Measurements from ENCODE around the gene PNMT.
"Not testable (repeated sequence)": the region's sequence is repeated elsewhere in the genome, so short reads cannot be mapped to it uniquely, and the experiment has no call there.

PNMT gene

DNA sequence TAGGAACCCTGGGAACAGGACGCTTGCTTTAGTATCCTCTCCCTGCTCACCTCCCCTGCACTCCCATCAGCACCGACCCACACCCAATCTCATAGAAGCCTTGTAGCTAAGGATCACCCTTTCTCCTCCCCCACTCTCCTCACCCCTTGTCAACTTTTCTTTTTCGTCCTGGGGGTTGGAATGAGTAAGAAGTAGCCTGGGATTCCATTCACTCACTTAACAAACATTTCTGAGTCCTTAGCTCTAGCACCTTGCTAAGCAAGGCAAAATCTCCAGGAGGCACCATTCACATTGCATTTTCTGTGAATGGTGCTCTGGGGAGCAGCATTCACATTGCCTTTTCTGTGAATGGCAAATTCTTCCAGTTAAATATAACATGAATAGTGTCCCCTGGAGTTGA is 20.7 kb downstream of the PNMT start:
- no peak for DNase-seq

DNA sequence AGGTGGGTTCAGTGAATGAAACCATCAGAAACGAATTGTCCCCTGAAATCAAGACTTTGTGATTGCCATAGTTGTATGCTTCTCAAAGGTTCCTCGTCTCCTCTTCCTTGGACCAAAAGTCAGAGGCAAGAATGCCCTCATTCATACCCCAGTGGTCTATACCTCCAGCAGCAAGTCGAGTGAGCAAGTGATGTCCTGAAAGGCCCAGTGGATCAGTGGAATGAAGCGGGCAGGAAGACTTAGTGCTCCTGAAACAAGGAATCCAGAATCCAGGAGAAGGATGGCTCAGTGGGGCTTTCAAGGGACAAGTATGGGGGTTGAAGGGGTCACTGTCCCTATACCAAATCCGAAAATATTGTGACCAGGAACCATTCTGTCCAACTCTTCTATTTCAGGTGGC is 26.3 kb downstream of the PNMT start:
- no peak for DNase-seq

DNA sequence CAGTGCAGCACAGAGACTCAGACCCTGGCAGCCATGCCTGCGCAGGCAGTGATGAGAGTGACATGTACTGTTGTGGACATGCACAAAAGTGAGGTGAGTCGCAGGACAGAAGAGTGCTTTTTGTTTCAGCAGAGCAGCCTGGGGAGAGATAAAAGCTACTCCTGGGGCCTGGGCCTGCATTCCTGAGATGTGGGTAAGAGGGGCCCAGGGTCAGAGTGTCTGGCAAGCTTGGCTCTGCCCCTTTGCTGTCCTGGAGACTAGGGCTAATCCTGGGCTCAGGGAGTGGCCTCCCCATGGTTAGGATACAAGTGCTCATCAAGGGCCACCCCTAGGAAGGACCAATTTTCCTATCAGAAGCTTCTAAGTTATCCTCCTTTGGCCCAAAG is 26.8 kb downstream of the PNMT start:
- DNase-seq: no peak

DNA sequence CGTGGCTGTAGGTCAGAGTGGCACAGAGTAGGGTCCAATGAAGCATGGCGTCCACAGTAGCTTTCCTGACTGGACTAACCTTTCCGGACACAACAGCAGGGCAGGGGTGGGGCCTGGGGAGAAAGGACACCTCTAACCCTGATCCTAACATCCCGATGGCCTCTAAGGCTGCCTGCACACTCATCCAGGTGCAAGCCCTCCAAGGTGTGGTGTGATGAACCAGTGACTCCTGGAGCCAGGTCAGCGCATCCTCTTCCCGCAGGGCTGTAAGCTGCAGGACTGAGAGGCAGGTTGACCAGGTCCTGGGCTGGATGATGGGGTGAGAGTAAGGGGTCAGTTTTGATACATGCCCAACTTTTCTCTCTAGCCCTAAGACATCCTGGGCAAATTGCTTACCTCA is 28.5 kb downstream of the PNMT start:
- no peak for DNase-seq

DNA sequence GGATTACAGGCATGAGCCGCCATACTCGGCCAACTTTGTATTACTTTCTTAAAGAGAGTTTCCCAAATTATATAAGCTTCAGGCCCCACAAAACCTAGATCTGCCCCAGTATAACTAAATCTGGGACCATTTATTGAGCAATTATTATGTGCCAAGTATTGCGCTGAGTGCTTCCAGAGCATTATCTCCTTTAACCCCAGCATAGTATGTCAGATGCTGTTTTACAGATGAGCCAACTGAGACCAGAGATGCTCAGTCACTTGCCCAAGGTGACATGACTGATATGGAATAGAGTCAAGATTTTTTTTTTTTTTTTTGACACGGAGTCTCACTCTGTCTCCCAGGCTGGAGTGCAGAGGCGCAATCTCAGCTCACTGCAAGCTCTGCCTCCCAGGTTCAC is 29.7 kb downstream of the PNMT start:
- DNase-seq: no peak

DNA sequence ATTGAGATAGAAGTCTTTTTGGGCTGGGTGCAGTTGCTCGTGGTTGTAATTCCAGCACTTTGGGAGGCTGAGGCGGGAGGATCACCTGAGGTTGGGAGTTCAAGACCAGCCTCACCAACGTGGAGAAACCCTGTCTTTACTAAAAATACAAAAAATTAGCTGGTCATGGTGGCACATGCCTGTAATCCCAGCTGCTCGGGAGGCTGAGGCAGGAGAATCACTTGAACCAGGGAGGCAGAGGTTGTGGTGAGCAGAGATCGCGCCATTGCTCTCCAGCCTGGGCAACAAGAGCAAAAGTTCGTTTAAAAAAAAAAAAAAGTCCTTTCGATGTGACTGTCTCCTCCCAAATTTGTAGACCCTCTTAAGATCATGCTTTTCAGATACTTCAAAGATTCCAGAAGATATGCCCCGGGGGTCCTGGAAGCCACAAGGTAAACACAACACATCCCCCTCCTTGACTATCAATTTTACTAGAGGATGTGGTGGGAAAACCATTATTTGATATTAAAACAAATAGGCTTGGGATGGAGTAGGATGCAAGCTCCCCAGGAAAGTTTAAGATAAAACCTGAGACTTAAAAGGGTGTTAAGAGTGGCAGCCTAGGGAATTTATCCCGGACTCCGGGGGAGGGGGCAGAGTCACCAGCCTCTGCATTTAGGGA is 31.0 kb downstream of the PNMT start:
- not testable (repeated sequence) for DNase-seq

DNA sequence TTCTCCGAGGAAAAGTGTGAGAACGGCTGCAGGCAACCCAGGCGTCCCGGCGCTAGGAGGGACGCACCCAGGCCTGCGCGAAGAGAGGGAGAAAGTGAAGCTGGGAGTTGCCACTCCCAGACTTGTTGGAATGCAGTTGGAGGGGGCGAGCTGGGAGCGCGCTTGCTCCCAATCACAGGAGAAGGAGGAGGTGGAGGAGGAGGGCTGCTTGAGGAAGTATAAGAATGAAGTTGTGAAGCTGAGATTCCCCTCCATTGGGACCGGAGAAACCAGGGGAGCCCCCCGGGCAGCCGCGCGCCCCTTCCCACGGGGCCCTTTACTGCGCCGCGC is 31.5 kb downstream of the PNMT start, which contains the start of gene ERBB2:
TSS of gene ERBB2 (plus strand) at position 247 of the 330 bp plus-strand sequence. CDS start 175 bp downstream, outside the sequence.
- peak; percentile 79 for DNase-seq

DNA sequence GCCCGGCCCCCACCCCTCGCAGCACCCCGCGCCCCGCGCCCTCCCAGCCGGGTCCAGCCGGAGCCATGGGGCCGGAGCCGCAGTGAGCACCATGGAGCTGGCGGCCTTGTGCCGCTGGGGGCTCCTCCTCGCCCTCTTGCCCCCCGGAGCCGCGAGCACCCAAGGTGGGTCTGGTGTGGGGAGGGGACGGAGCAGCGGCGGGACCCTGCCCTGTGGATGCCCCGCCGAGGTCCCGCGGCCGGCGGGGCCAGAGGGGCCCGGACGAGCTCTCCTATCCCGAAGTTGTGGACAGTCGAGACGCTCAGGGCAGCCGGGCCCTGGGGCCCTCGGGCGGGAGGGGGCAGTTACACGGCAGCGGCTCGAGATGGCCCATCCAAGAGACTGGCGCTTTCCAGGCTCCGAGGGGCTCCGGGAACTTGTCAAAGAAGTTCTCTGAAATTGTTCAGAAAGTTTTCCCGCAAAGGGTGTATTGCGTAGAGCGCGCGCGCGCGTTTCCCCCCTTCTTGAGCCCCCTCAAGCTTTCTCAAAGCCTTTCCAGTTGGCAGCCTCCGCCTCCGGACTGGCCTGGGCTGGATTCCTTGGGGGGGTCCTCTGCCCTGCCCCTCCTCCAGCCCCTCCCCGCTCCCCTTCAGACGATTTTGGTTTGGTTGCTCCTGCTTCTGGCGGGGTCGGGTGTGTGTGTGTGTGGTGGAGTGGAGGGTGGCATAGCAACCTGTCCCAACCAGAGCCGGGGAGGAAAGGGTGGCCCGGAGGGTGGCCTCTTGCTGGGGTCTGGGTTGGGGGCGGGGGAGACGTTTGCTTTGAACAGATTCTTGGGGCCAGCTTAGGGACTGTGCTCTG is 32.1 kb downstream of the PNMT start:
- DNase-seq: peak; percentile 8

DNA sequence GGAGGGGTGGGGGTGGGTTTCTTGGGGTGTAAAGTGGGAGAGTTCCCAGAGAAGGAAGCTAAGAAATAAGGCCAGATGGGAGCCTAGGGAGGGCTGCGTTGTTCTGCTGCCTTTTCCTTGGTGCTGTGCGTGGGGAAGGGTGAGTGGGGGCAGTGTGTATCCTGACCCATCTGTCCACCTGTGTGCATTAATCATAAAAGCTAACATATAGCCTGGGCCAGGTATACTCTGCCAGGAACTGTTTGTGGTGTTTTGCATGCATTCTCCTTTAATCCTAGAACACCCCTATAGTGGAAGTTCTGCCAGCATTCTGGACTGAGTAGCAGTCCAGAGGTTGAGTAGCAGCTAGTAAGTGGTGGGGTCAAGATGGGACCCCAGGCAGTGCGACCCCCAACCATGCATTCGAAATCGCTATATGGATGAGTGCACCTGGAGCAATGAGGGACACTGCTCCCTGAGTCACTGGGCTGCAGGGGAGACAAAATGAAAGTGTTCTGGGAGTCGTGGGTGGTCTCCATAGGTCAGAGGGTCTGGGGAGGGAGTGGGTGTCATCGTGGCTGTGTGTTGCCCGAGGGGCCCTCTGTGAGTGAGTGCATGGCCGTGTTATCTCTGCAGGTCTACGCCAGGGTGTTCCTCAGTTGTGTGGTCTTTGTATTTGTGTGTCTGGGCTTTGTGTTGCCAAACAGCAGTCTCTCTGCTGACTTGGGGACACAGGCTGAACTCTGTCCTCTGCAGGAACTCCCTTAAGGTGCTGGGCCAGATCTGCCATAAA is 32.9 kb downstream of the PNMT start:
- DNase-seq: no peak

DNA sequence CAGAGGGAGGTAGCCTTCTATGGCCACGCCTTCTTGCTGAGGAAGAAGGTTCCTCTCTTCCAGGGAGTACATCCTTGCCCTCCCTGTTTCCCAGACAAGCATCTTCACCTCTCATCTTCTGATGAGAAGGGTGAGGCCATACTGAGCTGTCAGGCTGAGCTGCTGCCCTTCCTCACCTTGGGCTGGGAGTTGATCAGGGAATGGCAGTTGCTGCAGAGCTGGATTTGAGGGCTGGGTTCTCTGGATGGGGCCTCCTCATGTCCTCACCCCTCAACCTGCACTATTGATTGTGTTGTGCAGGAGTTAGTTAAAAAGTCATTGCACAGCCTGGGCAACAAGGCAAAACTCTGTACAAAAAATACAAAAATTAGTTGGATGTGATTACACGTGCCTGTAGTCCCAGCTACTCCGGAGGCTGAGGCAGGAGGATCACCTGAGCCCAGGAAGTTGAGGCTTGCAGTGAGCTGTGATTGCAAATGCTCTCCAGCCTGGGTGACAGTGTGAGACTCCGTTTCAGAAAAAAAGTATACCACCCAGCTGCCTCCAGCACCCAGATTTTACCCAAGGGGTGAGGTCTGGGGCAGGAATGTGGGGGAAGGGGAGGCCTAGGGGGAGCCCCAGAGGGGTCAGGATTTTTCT is 33.6 kb downstream of the PNMT start:
- DNase-seq: no peak

DNA sequence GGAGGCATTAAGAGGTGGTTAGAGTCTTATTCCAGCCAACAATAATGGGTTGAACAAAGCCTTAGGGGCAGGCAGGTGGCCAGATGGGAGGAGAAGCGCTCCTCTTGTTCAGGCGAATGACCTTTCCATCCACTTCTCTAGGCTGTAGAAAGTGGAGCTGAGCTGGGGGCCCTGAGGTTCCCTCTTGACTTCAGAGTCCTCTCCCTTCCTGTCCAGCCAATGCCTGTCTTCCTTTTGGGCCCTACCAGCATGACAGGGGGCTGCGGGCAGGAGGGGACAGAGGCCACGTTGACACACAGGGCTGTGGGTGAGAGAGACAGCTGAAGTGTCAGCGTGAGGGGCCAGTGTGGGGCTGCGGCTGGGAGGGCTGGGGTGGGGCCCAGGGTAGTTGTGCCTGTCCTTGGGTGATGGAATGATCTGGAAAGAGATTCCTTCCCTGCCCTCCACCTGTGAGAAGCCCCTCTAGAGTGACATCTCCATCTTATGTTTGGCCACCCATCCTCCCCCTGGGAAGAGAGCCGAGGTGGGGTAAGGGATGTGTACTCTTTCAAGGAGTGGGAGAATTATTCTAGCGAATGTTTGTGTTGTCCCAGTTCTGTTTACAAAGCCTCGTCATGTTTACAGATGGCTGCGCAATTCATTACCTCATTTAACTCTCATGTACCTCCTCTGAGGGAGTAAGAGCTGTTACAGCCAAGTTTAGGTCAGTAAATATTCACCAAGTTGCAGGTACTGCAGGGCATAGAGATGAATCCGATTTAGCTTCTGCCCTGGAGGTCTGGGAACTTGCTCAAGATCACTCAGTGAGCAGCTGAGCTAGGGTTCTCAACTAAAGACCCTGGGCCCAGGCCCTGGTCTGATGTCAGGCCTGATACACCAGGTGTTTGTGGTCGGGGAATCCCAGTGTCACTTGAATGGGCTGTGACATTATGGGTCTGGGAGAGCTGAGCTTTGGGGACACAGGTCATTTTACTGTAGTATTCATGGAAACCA is 34.9 kb downstream of the PNMT start:
- DNase-seq: no peak

DNA sequence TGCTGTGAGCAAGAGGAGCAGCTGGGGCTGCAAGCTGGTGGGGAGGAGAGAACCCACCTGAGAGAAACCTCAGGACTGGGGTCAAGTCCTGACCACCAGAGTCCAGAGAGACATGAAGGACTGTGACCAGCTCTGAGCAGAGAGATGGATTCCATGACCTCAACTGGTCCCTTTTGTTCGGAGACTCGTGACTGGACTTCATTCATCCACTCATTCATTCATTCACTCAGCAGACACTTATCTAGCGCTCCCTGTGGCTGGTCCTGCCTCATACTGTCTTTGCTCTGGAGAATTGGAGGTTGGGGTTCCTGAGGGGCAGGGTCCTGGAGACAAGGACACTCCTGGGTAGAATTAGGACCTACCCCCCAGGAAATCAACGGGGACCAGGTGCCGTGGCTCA is 35.7 kb downstream of the PNMT start:
- DNase-seq: no peak

DNA sequence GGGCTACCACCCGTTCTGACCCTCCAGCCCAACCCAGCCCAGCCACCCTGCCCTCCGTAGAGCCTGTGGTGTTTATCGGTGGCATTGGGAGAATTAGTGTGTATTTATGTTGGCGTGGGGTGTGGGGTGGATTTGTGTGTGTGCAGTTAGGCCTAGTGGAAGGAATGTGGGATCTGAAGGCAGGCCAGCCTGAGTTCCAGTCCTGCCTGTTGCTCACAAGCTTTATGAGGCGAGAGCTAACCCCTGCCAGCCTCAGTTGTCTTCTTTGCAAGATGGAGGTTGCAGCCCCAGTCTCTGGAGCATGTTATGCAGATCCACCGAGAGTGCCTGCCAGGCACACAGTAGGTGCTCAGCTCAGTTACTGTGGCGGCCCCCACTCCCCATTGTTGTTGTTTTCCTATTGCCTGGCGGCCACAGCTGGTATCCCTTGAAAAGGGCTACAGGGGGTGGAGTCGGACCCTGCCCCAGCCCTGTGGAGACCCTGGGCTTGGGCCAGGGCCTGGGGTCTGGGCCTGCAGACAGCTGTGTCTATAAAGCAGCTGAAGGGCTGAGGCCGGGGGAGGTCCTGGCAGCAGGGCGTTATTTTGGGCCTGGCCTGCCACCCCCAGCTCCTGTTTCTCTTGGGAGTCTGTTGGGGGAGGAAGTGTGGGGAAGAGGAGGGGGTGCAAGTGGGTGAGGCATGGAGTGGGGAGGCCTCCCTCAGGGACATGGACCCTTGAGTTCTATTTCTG is 36.7 kb downstream of the PNMT start:
- DNase-seq: peak; percentile 9

DNA sequence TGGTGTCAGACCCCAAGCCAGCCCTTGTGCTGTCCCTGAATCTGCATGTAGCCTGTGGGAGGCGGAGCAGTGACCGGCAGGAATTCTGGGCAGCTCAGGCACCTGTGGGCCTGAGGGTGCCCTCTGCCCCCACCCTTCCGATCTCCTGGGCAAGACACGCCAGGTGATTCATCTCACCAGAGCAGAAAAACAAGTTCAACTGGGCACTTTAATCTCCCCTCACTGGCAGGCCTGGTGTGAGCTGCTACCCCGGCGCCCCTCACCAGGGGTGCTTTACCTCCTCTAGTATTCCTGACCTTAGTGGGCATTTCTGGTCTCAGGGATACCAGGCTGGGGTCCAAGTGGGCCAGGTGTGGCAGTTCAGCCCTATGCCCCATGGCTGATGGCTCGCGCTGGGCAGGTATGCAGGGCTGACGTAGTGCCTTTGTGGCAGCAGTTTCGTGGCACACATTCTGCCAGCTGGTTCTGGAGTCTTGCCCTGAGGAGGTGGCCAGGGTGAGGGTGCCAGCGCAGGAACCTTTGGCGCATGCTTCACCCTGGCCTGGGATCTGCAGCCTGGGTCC is 37.6 kb downstream of the PNMT start:
- no peak for DNase-seq

DNA sequence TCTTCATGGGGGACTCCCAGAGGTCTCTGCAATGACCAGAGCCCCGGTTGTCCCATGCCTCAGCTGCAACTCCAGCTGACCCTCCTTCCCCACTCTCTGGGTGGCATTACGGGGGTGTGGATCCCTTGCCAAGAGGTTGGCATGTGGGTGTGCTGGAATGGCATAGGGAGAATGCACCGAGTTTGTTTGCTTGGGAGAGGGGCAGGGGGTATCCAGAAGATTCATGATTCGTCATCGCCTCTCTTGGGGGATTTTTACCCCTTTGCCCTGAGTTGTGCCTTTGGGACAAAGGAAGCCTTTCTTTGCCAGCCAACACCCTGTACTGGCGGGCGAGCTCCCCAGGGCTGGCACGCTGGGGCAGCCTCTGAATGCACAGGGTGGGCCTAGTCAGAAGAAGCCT is 38.1 kb downstream of the PNMT start:
- DNase-seq: no peak

DNA sequence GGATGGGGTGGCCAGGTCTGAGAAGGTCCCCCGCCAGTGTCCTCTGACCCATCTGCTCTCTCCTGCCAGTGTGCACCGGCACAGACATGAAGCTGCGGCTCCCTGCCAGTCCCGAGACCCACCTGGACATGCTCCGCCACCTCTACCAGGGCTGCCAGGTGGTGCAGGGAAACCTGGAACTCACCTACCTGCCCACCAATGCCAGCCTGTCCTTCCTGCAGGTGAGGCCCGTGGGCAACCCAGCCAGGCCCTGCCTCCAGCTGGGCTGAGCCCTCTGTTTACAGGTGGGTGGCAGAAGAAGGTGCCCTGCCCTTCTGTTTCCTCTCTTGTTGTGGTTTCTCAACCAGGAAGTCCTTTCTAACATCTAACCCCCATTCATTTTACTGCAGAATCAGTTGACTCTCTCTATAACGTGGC is 38.7 kb downstream of the PNMT start:
- no peak for DNase-seq

DNA sequence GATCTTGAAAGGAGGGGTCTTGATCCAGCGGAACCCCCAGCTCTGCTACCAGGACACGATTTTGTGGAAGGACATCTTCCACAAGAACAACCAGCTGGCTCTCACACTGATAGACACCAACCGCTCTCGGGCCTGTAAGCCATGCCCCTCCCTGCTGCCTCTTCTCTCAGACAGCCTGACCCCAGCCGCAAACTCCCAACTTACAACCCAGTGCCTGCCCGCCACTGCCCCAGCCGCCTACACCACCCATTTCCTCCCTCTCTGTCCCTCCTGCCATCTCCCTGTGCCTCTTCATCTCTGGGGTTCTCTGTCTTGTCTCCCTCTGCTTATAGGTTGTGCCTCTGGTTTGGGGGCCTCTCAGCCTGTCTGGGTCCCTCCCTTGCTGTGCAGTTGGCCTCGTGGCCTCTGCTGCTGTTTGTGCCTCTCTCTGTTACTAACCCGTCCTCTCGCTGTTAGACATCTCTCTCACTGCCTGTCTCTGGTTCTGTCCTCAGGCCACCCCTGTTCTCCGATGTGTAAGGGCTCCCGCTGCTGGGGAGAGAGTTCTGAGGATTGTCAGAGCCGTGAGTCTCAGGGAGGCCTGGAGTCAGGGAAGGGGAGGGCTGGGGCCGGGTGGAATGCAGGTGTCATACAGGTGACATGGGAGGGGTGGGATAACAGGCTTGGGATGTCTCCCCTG is 41.2 kb downstream of the PNMT start:
- no peak for DNase-seq

DNA sequence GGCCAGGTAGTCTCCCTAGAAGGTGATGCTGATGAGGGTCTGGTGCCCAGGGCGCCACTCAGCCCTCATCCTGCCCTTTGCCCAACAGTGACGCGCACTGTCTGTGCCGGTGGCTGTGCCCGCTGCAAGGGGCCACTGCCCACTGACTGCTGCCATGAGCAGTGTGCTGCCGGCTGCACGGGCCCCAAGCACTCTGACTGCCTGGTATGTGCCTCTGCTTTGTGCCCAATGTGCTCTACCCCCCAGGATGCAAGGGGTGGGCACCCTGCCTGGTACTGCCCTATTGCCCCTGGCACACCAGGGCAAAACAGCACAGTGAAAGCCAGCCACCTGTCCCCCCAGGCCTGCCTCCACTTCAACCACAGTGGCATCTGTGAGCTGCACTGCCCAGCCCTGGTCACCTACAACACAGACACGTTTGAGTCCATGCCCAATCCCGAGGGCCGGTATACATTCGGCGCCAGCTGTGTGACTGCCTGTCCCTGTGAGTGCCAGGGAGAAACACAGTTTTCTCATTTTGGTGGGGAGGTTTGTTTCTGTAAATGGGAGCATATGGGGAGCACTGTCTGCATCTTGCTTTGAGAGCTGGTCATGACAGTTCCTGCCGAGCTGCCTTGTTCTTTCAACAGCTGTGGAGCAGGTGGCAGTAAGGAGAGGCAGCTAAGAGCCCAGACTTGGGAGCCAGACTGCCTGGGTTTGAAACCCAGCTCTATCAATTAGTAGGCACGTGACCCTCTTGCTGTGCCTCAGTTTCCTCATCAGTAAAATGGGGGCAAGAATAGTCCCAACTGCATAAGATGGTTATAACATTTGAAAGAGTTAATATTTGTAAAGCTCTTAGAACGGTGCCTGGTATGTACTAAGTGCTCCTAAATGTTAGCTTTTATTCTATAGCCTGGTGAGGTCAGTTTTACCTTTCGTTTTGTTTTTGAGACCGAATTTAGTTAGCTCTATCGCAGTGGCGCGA is 42.0 kb downstream of the PNMT start:
- DNase-seq: no peak

DNA sequence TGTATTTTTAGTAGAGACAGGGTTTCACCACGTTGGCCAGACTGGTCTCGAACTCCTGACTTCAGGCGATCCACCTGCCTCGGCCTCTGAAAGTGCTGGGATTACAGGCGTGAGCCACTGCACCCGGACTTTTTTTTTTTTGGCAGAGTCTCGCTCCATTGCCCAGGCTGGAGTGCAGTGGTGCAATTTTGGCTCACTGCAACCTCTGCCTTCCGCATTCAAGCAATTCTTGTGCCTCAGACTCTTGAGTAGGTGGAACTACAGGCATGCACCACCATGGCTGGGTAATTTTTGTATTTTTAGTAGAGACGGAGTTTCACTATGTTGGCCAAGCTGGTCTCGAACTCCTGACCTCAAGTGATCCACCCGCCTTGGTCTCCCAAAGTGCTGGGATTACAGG is 42.8 kb downstream of the PNMT start:
- not testable (repeated sequence) for DNase-seq
